ENCODE measurements around the gene SPAG5.

SPAG5 gene

DNA sequence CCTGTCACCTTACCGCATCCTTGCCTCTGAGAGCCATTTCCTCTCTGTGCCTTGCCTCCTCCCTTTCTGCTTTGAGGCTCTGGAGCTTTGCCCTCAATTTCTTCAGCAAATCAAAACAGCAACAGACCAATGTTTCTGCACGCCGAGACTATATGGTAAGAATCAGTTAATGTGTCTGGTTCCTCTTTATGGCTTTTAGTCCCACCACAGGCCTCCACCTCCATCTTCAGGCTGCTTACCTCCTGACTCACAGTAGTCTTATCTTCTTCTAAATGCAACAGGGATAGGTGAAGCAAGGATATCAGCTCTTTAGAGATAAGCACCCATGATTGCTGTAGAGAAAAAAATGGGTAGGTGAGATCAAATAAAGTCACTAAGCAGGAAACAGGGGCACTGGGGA, 13.0 kb downstream of the SPAG5 start:
- no peak overlapping the region for H3K9ac ChIP-seq (ENCODE audit: low read length)
- no peak overlapping the region for H3K4me3 ChIP-seq (ENCODE audit: insufficient read depth, low read length, poor library complexity, severe bottlenecking)
- H3F3A ChIP-seq (ENCODE audit: insufficient read depth) = 0 out of 2 replicates have a peak, but pooled peaks cover 3% of the 10 kb centered on the region
- H3K79me2 ChIP-seq (ENCODE audit: insufficient read depth, low read length) = peaks cover 13% of the 10 kb centered on the region; the same call in 1 of the 2 replicates
- TF ChIP-seq EZH2phosphoT487 (conservative IDR thresholded peaks at IDR 0.05; ENCODE audit: low read length) = no peak
- TF ChIP-seq, protein P1, sequence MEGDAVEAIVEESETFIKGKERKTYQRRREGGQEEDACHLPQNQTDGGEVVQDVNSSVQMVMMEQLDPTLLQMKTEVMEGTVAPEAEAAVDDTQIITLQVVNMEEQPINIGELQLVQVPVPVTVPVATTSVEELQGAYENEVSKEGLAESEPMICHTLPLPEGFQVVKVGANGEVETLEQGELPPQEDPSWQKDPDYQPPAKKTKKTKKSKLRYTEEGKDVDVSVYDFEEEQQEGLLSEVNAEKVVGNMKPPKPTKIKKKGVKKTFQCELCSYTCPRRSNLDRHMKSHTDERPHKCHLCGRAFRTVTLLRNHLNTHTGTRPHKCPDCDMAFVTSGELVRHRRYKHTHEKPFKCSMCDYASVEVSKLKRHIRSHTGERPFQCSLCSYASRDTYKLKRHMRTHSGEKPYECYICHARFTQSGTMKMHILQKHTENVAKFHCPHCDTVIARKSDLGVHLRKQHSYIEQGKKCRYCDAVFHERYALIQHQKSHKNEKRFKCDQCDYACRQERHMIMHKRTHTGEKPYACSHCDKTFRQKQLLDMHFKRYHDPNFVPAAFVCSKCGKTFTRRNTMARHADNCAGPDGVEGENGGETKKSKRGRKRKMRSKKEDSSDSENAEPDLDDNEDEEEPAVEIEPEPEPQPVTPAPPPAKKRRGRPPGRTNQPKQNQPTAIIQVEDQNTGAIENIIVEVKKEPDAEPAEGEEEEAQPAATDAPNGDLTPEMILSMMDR (IDR thresholded peaks at IDR 0.05; ENCODE audit: insufficient read depth, low read length, poor library complexity, severe bottlenecking) = no peak
- no peaks in the 10 kb centered on the region for H3K27me3 ChIP-seq (ENCODE audit: low read length)
- H4K20me1 ChIP-seq (ENCODE audit: low read depth, low read length) = no peaks in the 10 kb centered on the region
- no peaks in the 10 kb centered on the region for H3K9me2 ChIP-seq (replicated peaks; ENCODE audit: insufficient read depth, low read length)
- peaks cover 50% of the 10 kb centered on the region for H3K36me3 ChIP-seq (ENCODE audit: low read length)
- H3K4me2 ChIP-seq (ENCODE audit: low read depth, low read length, poor library complexity, severe bottlenecking) = no peak overlapping the region
- H2AFZ ChIP-seq (ENCODE audit: low read depth, low read length, severe bottlenecking) = no peak overlapping the region
- no peak overlapping the region for H3K27ac ChIP-seq (ENCODE audit: low read depth, low read length)
- H3K9me3 ChIP-seq (ENCODE audit: insufficient read depth, low read length) = no peaks in the 10 kb centered on the region

DNA sequence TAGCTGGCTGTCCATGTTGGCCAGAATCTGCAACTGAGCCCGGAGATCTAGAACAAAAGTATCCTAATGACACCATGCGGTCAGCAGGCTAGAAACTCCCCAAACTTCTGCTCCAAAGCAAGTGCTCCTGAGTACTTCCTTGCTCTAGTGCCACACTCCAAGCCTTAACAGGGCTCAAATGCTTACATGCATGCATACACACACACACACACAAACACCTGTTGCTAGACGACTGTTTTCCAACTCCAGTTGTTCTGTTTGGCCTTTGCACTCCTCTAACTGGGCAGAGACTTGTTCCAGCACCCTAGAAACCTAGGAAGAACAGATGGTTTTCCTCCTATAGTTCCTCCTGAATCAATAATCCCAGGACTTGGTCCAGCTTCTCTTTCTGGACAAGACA, 14.4 kb downstream of the SPAG5 start:
- Histone ChIP-seq H3K4me2 (ENCODE audit: low read depth, low read length, poor library complexity, severe bottlenecking) (no peak overlapping the region), H3K9me3 (ENCODE audit: insufficient read depth, low read length) (no peaks in the 10 kb centered on the region), H3K79me2 (ENCODE audit: insufficient read depth, low read length) (0 out of 2 replicates have a peak, but pooled peaks cover 6% of the 10 kb centered on the region), H3F3A (ENCODE audit: insufficient read depth) (peaks cover 9% of the 10 kb centered on the region), H4K20me1 (ENCODE audit: low read depth, low read length) (no peaks in the 10 kb centered on the region), H2AFZ (ENCODE audit: low read depth, low read length, severe bottlenecking) (no peak overlapping the region), H3K9ac (ENCODE audit: low read length) (no peak overlapping the region), H3K4me3 (ENCODE audit: insufficient read depth, low read length, poor library complexity, severe bottlenecking) (no peak overlapping the region), H3K36me3 (ENCODE audit: low read length) (peaks cover 43% of the 10 kb centered on the region), H3K27me3 (ENCODE audit: low read length) (no peaks in the 10 kb centered on the region), H3K9me2 (replicated peaks; ENCODE audit: insufficient read depth, low read length) (no peaks in the 10 kb centered on the region), H3K27ac (ENCODE audit: low read depth, low read length) (no peak overlapping the region)
- TF ChIP-seq EZH2phosphoT487 (conservative IDR thresholded peaks at IDR 0.05; ENCODE audit: low read length) = no peak
- TF ChIP-seq, protein P1 (IDR thresholded peaks at IDR 0.05; ENCODE audit: insufficient read depth, low read length, poor library complexity, severe bottlenecking) = no peak

DNA sequence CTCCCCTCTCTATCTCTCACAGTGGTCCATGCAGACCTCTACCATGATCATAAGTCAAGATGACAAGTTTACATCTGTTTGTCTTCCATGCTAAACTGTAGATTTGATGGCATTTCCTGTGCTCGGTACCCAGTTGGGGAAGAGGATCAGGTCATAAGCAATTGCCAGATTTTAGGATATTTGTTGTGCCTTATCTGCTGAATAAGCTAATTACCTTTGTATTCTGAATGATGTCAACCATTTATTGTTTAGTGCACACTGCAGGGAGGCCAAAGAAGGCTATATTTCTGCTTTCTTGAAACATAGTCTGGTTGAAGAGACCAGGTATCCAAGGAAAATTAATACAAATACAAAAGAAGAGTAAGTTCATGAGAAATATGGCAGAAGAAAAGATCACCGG, 16.3 kb downstream of the SPAG5 start:
- no peak overlapping the region for H3K4me3 ChIP-seq (ENCODE audit: insufficient read depth, low read length, poor library complexity, severe bottlenecking)
- H2AFZ ChIP-seq (ENCODE audit: low read depth, low read length, severe bottlenecking) = no peak overlapping the region
- H3F3A ChIP-seq (ENCODE audit: insufficient read depth) = peaks cover 15% of the 10 kb centered on the region
- H3K9me3 ChIP-seq (ENCODE audit: insufficient read depth, low read length) = no peaks in the 10 kb centered on the region
- no peak overlapping the region for H3K27ac ChIP-seq (ENCODE audit: low read depth, low read length)
- peaks cover 30% of the 10 kb centered on the region for H3K36me3 ChIP-seq (ENCODE audit: low read length)
- H3K79me2 ChIP-seq (ENCODE audit: insufficient read depth, low read length) = 0 out of 2 replicates have a peak, but pooled peaks cover under 1% of the 10 kb centered on the region
- TF ChIP-seq, protein P1 (IDR thresholded peaks at IDR 0.05; ENCODE audit: insufficient read depth, low read length, poor library complexity, severe bottlenecking) = no peak
- TF ChIP-seq EZH2phosphoT487 (conservative IDR thresholded peaks at IDR 0.05; ENCODE audit: low read length) = no peak
- H4K20me1 ChIP-seq (ENCODE audit: low read depth, low read length) = no peaks in the 10 kb centered on the region
- no peaks in the 10 kb centered on the region for H3K9me2 ChIP-seq (replicated peaks; ENCODE audit: insufficient read depth, low read length)
- H3K27me3 ChIP-seq (ENCODE audit: low read length) = no peaks in the 10 kb centered on the region
- no peak overlapping the region for H3K9ac ChIP-seq (ENCODE audit: low read length)
- H3K4me2 ChIP-seq (ENCODE audit: low read depth, low read length, poor library complexity, severe bottlenecking) = no peak overlapping the region
